ENCODE results near the gene FBP1.

Gene FBP1
- long read RNA-seq, donor 1, transcript FBP1-201 (7 exons, 1,462 nt): major isoform, 18 of 19 reads
- long read RNA-seq, donor 1, partial matches to known transcripts: 0 of 19 reads
- long read RNA-seq, donor 1, other reads (novel, unspliced or antisense): 0 of 19 reads
- long read RNA-seq, donor 2, transcript FBP1-201 (7 exons, 1,462 nt): major isoform, 24 of 38 reads
- long read RNA-seq, donor 2, partial matches to known transcripts: 14 of 38 reads
- long read RNA-seq, donor 2, other reads (novel, unspliced or antisense): 0 of 38 reads
- long read RNA-seq, donor 3, transcript FBP1-201 (7 exons, 1,462 nt): major isoform, 17 of 17 reads
- long read RNA-seq, donor 3, partial matches to known transcripts: 0 of 17 reads
- long read RNA-seq, donor 3, other reads (novel, unspliced or antisense): 0 of 17 reads
- long read RNA-seq, donor 4, transcript FBP1-201 (7 exons, 1,462 nt): major isoform, 10 of 16 reads
- long read RNA-seq, donor 4, partial matches to known transcripts: 6 of 16 reads
- long read RNA-seq, donor 4, other reads (novel, unspliced or antisense): 0 of 16 reads
- long read RNA-seq, donor 5, transcript FBP1-201 (7 exons, 1,462 nt): major isoform, 34 of 43 reads
- long read RNA-seq, donor 5, partial matches to known transcripts: 9 of 43 reads
- long read RNA-seq, donor 5, other reads (novel, unspliced or antisense): 0 of 43 reads
- long read RNA-seq, donor 6, transcript FBP1-201 (7 exons, 1,462 nt): major isoform, 22 of 55 reads
- long read RNA-seq, donor 6, partial matches to known transcripts: 33 of 55 reads
- long read RNA-seq, donor 6, other reads (novel, unspliced or antisense): 0 of 55 reads
- long read RNA-seq, donor 7, transcript FBP1-201 (7 exons, 1,462 nt): major isoform, 22 of 27 reads
- long read RNA-seq, donor 7, partial matches to known transcripts: 0 of 27 reads
- long read RNA-seq, donor 7, other reads (novel, unspliced or antisense): 5 of 27 reads
- long read RNA-seq, donor 8, transcript FBP1-201 (7 exons, 1,462 nt): major isoform, 28 of 28 reads
- long read RNA-seq, donor 8, partial matches to known transcripts: 0 of 28 reads
- long read RNA-seq, donor 8, other reads (novel, unspliced or antisense): 0 of 28 reads

- peak; percentile 64 for DNase-seq
Measured at GRCh38 chr9:94639061-94639998, at the start of gene FBP1. FBP1 (minus strand) TSS chr9:94639518; CDS start chr9:94639310, 208 bp downstream.

- no peak for DNase-seq
Measured at GRCh38 chr9:94687451-94687850, 48.1 kb upstream of the FBP1 start.

DNA sequence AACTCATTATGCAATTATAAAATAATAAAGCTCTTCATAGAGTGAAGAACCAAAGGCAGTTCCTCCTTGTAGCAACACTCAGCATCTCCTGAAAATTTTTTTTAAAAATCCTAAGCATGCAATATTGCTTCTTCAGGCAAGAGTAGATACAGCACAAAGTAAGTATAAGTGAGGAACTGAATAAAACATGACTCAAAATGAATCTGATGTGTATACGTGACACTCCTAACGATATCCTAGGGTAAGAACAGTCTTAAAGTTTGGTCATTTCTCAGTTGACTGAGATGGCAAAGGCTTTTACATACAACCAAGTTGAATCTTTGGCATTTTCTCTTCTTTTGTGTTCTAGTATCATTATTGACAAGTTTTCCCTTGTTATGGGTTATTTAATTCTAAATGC lies 46.0 kb upstream of the FBP1 start:
- no peak for DNase-seq

GRCh38 chr9:94681508-94681907 lies 42.2 kb upstream of the FBP1 start:
- peak; percentile 57 for DNase-seq

DNA sequence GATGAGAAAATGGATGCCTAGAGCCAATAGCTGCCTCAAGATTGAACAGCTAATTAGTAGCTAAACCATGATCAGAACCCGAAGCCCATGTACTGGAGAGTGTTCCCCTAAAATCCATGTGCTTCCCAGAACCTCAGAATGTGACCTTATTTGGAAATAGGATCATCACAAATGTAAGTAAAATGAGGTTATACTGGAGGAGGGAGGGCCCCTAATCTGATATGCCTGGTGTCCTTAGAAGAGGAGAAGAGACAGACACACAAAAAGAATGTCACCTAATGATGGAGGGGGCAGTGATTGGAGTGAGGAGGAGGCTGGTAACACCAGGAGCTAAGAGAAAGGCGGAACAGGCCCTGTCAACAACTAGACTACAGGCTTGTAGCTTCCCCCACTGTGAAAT lies 41.3 kb upstream of the FBP1 start:
- DNase-seq: no peak

DNA sequence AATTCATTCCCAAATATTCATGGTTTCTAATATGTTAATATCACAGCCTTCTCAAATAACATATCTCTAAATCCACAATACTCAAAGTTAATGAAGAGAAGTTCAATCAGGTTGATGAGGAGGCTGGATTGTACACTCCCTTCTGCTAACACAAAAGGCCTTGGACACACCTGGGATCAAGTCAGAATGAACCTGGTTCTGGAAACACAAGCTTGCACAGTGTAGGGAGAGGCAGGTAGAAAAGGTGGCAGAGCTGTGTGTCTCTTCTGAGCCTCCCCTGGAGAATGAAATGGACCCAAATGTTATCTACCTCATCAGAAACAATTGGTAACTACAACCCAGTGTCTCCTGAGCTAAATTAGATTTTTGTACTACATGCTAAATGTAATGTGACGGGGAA lies 40.7 kb upstream of the FBP1 start:
- DNase-seq: no peak

- no peak for DNase-seq
Measured at GRCh38 chr9:94679587-94679986, 40.3 kb upstream of the FBP1 start.

DNA sequence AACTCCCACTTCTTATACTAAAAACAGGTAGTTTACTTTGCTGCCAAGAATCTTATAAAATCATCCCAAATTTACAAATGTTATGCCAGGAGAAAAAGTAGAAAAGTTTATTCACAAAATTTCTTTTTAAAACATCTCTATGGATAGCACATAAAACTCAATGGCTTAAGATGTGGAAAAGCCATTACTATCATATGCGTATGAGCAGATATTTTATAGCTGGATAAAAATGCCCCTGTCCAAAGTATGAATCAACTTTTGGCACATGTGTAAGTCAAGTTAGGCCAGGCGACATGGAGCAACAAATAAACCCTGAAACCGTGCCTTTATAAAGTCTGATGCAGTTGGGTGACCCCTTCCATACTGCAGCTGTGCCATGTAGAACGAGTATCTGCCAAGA lies 38.6 kb upstream of the FBP1 start:
- DNase-seq: no peak

GRCh38 chr9:94676446-94677131 lies 37.3 kb upstream of the FBP1 start:
- no peak for DNase-seq

- DNase-seq: no peak
Measured at GRCh38 chr9:94675008-94675881, 35.9 kb upstream of the FBP1 start.

GRCh38 chr9:94672811-94673487 lies 33.6 kb upstream of the FBP1 start:
- DNase-seq: no peak

- peak; percentile 41 for DNase-seq
Measured at GRCh38 chr9:94668928-94669729, 29.8 kb upstream of the FBP1 start.

DNA sequence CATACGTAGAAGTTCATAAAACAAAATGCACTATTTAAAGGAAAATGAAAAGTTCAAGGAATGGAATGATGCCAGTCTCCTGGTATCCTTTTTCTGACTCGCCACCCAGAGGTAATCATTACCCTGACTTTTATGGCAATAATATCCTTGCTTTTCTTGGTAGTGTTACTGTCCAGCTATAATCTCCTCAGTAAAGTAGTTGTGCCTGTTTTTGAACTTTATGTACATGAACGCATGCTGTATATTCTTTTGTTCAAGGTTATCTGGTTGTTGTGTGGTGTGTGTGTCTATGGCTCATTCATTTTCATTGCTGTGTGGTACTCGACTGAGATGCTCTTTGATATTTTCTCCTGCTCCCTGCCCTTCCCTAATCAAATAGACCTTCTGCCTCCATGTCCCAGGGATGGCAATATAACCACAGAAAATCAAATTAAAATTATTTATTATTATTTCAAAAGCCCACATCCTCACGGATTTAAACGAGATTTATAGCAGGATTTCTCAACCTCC lies 29.2 kb upstream of the FBP1 start:
- no peak for DNase-seq

DNA sequence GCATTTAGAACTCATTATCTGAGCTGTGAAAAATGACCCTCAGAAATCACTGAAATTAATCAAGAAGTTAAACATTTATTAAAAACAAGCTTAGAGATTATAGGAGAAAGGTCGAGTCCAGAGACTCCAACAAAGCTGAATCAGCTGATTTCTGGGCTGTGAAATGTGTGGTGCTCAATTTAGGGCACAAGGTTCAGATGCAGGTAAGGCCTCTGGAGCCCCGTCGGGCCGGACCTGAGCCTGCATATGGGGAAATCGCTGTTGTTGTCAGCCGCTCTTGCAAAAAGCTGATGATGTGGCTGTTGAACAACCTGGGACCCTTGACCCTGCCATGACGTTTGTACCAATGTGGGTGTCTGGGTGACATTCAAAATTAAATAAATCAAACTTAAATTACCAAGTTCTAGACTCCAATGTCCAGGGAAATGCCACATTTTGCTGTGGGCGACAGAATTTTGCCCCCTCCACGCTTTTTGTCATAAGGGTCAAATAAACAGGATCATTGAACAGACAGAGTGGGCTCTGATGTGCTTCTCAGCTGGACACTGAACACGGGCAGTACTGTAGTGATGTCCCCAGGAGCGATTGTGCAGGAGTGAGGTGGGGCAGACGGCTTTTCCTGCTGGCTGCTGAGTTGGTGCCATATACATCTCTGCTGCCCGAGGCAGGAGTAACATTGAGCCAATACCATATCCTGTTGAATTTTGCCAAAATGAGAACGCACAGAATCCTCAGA lies 27.2 kb upstream of the FBP1 start:
- no peak for DNase-seq

- DNase-seq: no peak
Measured at GRCh38 chr9:94665613-94666012, 26.3 kb upstream of the FBP1 start.

- no peak for DNase-seq
Measured at GRCh38 chr9:94664801-94665200, 25.5 kb upstream of the FBP1 start.

DNA sequence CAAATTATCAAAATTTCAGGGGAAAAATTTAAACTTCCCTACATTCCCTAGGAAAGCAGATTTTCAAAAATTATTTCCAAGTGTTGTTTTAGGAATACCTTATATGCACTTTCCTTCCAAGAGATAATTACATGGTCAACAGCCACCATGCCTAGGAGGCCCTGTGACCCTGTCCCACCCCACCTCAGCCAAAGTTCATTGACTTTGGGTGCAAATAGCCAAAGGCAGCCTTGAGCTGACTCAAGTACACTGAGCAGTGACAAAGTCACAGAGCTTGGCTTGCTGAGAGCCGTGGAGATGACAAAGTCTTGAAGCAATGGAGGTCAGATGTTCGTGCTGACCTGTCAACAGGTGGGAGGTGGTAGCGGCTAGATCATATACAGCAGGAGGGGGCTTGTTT lies 24.3 kb upstream of the FBP1 start:
- DNase-seq: no peak

- no peak for DNase-seq
Measured at GRCh38 chr9:94663140-94663539, 23.8 kb upstream of the FBP1 start.
